ENCODE measurements around the gene UMODL1. TPM values are rescaled to one million over a fixed set of nuclear protein-coding genes. Genes with fewer than 3 reads are reported as not detected.

UMODL1 gene
- total RNA-seq, 5 donors from 2014 or later (not counting 1 experiment from before 2014, with no cell fraction given) = 0.16 to 0.99 (median 0.82) TPM

- 94% methylated on average over 28 of the region's 30 CpGs for WGBS (ENCODE audit: insufficient coverage)
- H3K4me1 ChIP-seq (ENCODE audit: control insufficient read depth in 1 of 2, extremely low read depth in 1 of 2, insufficient read depth in 2 of 2, low read length in 2 of 2) = peaks cover 0 to 33% of the 10 kb centered on the region in 2 experiments
- POLR2A ChIA-PET = no interaction called here
- H3K36me3 ChIP-seq (ENCODE audit: control insufficient read depth in 2 of 2, extremely low read depth in 1 of 2, insufficient read depth in 1 of 2, low read length in 1 of 2) = peaks cover 0 to 3% of the 10 kb centered on the region in 2 donors
- Mint-ChIP-seq H3K36me3 (no peaks in the 10 kb centered on the region), H3K4me3 (no peak overlapping the region), H3K4me1 (peaks cover 31 to 45% (median 35%) of the 10 kb centered on the region in 3 donors), H3K27me3 (peaks cover 0 to 5% of the 10 kb centered on the region in 2 donors), H3K27ac (no peak overlapping the region), H3K9me3 (no peaks in the 10 kb centered on the region)
- H3K27me3 ChIP-seq (replicated peaks in 1 of 2; ENCODE audit: control insufficient read depth in 2 of 2, extremely low read depth in 1 of 2, insufficient read depth in 2 of 2, low read length in 1 of 2) = peaks cover 0 to 16% of the 10 kb centered on the region in 2 experiments
- no peak overlapping the region for H3K27ac ChIP-seq (ENCODE audit: low read length)
- ATAC-seq (replicated peaks in 1 of 4) (no peak), DNase-seq (no peak)
- H3K4me3 ChIP-seq (ENCODE audit: control insufficient read depth in 1 of 2, extremely low read depth in 1 of 2, low read length in 1 of 2) = no peak overlapping the region
- CTCF ChIA-PET = no interaction called here
- no peaks in the 10 kb centered on the region for H3K9me3 ChIP-seq
Measured at GRCh38 chr21:42067531-42068255, 3.4 kb upstream of the UMODL1 start.

GRCh38 chr21:42068256-42068545 is 2.9 kb upstream of the UMODL1 start:
- POLR2A ChIA-PET = no interaction called here

GRCh38 chr21:42068592-42068991 is 2.5 kb upstream of the UMODL1 start:
- no peak overlapping the region for H3K4me3 Mint-ChIP-seq
- DNase-seq = no peak
- CTCF ChIA-PET = no interaction called here

More at GRCh38 chr21:42068256-42068545, 2.9 kb upstream of the UMODL1 start:
- CTCF ChIA-PET = no interaction called here
- Histone ChIP-seq H3K27ac (ENCODE audit: low read length) (no peak overlapping the region), H3K9me3 (no peaks in the 10 kb centered on the region), H3K27me3 (replicated peaks in 1 of 2; ENCODE audit: control insufficient read depth in 2 of 2, extremely low read depth in 1 of 2, insufficient read depth in 2 of 2, low read length in 1 of 2) (peaks cover 0 to 21% of the 10 kb centered on the region in 2 experiments), H3K4me1 (ENCODE audit: control insufficient read depth in 1 of 2, extremely low read depth in 1 of 2, insufficient read depth in 2 of 2, low read length in 2 of 2) (peaks cover 0 to 30% of the 10 kb centered on the region in 2 experiments), H3K4me3 (ENCODE audit: control insufficient read depth in 1 of 2, extremely low read depth in 1 of 2, low read length in 1 of 2) (no peak overlapping the region), H3K36me3 (ENCODE audit: control insufficient read depth in 2 of 2, extremely low read depth in 1 of 2, insufficient read depth in 1 of 2, low read length in 1 of 2) (peaks cover 0 to 3% of the 10 kb centered on the region in 2 donors)
- Mint-ChIP-seq H3K4me1 (peaks cover 29 to 40% (median 31%) of the 10 kb centered on the region in 3 donors), H3K36me3 (no peaks in the 10 kb centered on the region), H3K4me3 (no peak overlapping the region), H3K27me3 (peaks cover 0 to 5% of the 10 kb centered on the region in 2 donors), H3K27ac (no peak overlapping the region), H3K9me3 (no peaks in the 10 kb centered on the region)
- ATAC-seq (replicated peaks in 1 of 4) (no peak), DNase-seq (no peak)
- WGBS (ENCODE audit: insufficient coverage) = 86% methylated on average over 6 of the region's 6 CpGs

GRCh38 chr21:42069327-42069726 is 1.8 kb upstream of the UMODL1 start:
- H3K27ac Mint-ChIP-seq = no peak overlapping the region
- DNase-seq (peak in 1 of 35 experiments; percentile 18), ATAC-seq (replicated peaks in 1 of 4) (no peak)
- POLR2A ChIA-PET = interaction anchor here in 1 of 2 donors (0.6 kb wide), 1 partner anchor 24 kb away, joined by 3 read pairs; no protein-coding TSS in a partner anchor
- H3K27ac ChIP-seq (ENCODE audit: low read length) = no peak overlapping the region
- peaks cover 0 to 28% of the 10 kb centered on the region in 2 experiments for H3K27me3 ChIP-seq (replicated peaks in 1 of 2; ENCODE audit: control insufficient read depth in 2 of 2, extremely low read depth in 1 of 2, insufficient read depth in 2 of 2, low read length in 1 of 2)
- no peaks in the 10 kb centered on the region for H3K9me3 ChIP-seq
- H3K4me3 ChIP-seq (ENCODE audit: control insufficient read depth in 1 of 2, extremely low read depth in 1 of 2, low read length in 1 of 2) = no peak overlapping the region
- no peaks in the 10 kb centered on the region for H3K9me3 Mint-ChIP-seq
- peaks cover 0 to 23% of the 10 kb centered on the region in 2 experiments for H3K4me1 ChIP-seq (ENCODE audit: control insufficient read depth in 1 of 2, extremely low read depth in 1 of 2, insufficient read depth in 2 of 2, low read length in 2 of 2)
- peaks cover 0 to 3% of the 10 kb centered on the region in 2 donors for H3K36me3 ChIP-seq (ENCODE audit: control insufficient read depth in 2 of 2, extremely low read depth in 1 of 2, insufficient read depth in 1 of 2, low read length in 1 of 2)
- no CpG with 5 or more reads among the region's 3 CpGs for WGBS (ENCODE audit: insufficient coverage)
- peaks cover 0 to 5% of the 10 kb centered on the region in 2 donors for H3K27me3 Mint-ChIP-seq
- peaks cover 24 to 29% (median 26%) of the 10 kb centered on the region in 3 donors for H3K4me1 Mint-ChIP-seq
- CTCF ChIA-PET = no interaction called here
- no peak overlapping the region for H3K4me3 Mint-ChIP-seq
- no peaks in the 10 kb centered on the region for H3K36me3 Mint-ChIP-seq

More at GRCh38 chr21:42068592-42068991, 2.5 kb upstream of the UMODL1 start:
- H3K4me1 ChIP-seq (ENCODE audit: control insufficient read depth in 1 of 2, extremely low read depth in 1 of 2, insufficient read depth in 2 of 2, low read length in 2 of 2) = peaks cover 0 to 30% of the 10 kb centered on the region in 2 experiments
- Mint-ChIP-seq H3K36me3 (no peaks in the 10 kb centered on the region), H3K9me3 (no peaks in the 10 kb centered on the region), H3K27ac (no peak overlapping the region), H3K4me1 (peaks cover 30 to 36% (median 31%) of the 10 kb centered on the region in 3 donors), H3K27me3 (peaks cover 0 to 5% of the 10 kb centered on the region in 2 donors)
- H3K4me3 ChIP-seq (ENCODE audit: control insufficient read depth in 1 of 2, extremely low read depth in 1 of 2, low read length in 1 of 2) = no peak overlapping the region
- no peaks in the 10 kb centered on the region for H3K9me3 ChIP-seq
- peaks cover 0 to 3% of the 10 kb centered on the region in 2 donors for H3K36me3 ChIP-seq (ENCODE audit: control insufficient read depth in 2 of 2, extremely low read depth in 1 of 2, insufficient read depth in 1 of 2, low read length in 1 of 2)
- H3K27me3 ChIP-seq (replicated peaks in 1 of 2; ENCODE audit: control insufficient read depth in 2 of 2, extremely low read depth in 1 of 2, insufficient read depth in 2 of 2, low read length in 1 of 2) = peaks cover 0 to 24% of the 10 kb centered on the region in 2 experiments
- POLR2A ChIA-PET = no interaction called here
- H3K27ac ChIP-seq (ENCODE audit: low read length) = no peak overlapping the region
- ATAC-seq (replicated peaks in 1 of 4) = no peak
- WGBS (ENCODE audit: insufficient coverage) = 89% methylated on average over 4 of the region's 5 CpGs

- Histone ChIP-seq H3K4me1 (ENCODE audit: control insufficient read depth in 1 of 2, extremely low read depth in 1 of 2, insufficient read depth in 2 of 2, low read length in 2 of 2) (peaks cover 0 to 18% of the 10 kb centered on the region in 2 experiments), H3K27me3 (replicated peaks in 1 of 2; ENCODE audit: control insufficient read depth in 2 of 2, extremely low read depth in 1 of 2, insufficient read depth in 2 of 2, low read length in 1 of 2) (peaks cover 0 to 28% of the 10 kb centered on the region in 2 experiments), H3K9me3 (no peaks in the 10 kb centered on the region), H3K36me3 (ENCODE audit: control insufficient read depth in 2 of 2, extremely low read depth in 1 of 2, insufficient read depth in 1 of 2, low read length in 1 of 2) (peaks cover 0 to 3% of the 10 kb centered on the region in 2 donors), H3K27ac (ENCODE audit: low read length) (no peak overlapping the region), H3K4me3 (ENCODE audit: control insufficient read depth in 1 of 2, extremely low read depth in 1 of 2, low read length in 1 of 2) (no peak overlapping the region)
- no peak for DNase-seq
- Mint-ChIP-seq H3K4me1 (peaks cover 19 to 24% (median 21%) of the 10 kb centered on the region in 3 donors), H3K27ac (no peak overlapping the region), H3K4me3 (no peak overlapping the region), H3K9me3 (no peaks in the 10 kb centered on the region), H3K36me3 (no peaks in the 10 kb centered on the region), H3K27me3 (peaks cover 0 to 5% of the 10 kb centered on the region in 2 donors)
- no peak for ATAC-seq (replicated peaks in 1 of 4)
- WGBS (ENCODE audit: insufficient coverage) = 90% methylated on average over 2 of the region's 10 CpGs
- POLR2A ChIA-PET = no interaction called here
- CTCF ChIA-PET = no interaction called here
Measured at GRCh38 chr21:42069843-42070242, 1.3 kb upstream of the UMODL1 start.

GRCh38 chr21:42073145-42074099 is 2.3 kb downstream of the UMODL1 start:
- H3K9me3 Mint-ChIP-seq = no peaks in the 10 kb centered on the region
- no peaks in the 10 kb centered on the region for H3K9me3 ChIP-seq
- H3K4me1 Mint-ChIP-seq = peaks cover 5 to 7% (median 6%) of the 10 kb centered on the region in 3 donors
- DNase-seq (peak in 1 of 35 experiments; percentile 16), ATAC-seq (replicated peaks in 1 of 4) (peak in 1 of 4 experiments; percentile 26)
- peaks cover 0 to 9% of the 10 kb centered on the region in 2 experiments for H3K4me1 ChIP-seq (ENCODE audit: control insufficient read depth in 1 of 2, extremely low read depth in 1 of 2, insufficient read depth in 2 of 2, low read length in 2 of 2)
- 60% methylated on average over 19 of the region's 21 CpGs for WGBS (ENCODE audit: insufficient coverage)
- ChIA-PET CTCF (no interaction called here), POLR2A (interaction anchor here in 1 of 2 donors (0.5 kb wide), 1 partner anchor 68 kb away, joined by 3 read pairs; no protein-coding TSS in a partner anchor)
- peak overlapping the region in 1 of 2 donors; percentile 24 for H3K27ac Mint-ChIP-seq
- H3K27me3 Mint-ChIP-seq = peaks cover 0 to 5% of the 10 kb centered on the region in 2 donors
- H3K27ac ChIP-seq (ENCODE audit: low read length) = no peak overlapping the region
- H3K27me3 ChIP-seq (replicated peaks in 1 of 2; ENCODE audit: control insufficient read depth in 2 of 2, extremely low read depth in 1 of 2, insufficient read depth in 2 of 2, low read length in 1 of 2) = peaks cover 0 to 34% of the 10 kb centered on the region in 2 experiments
- no peak overlapping the region for H3K4me3 ChIP-seq (ENCODE audit: control insufficient read depth in 1 of 2, extremely low read depth in 1 of 2, low read length in 1 of 2)
- H3K4me3 Mint-ChIP-seq = no peak overlapping the region
- H3K36me3 ChIP-seq (ENCODE audit: control insufficient read depth in 2 of 2, extremely low read depth in 1 of 2, insufficient read depth in 1 of 2, low read length in 1 of 2) = no peaks in the 10 kb centered on the region
- no peaks in the 10 kb centered on the region for H3K36me3 Mint-ChIP-seq

All from T-cell (primary cell).